OCI-LY1 (cell line): ENCODE measurements around the gene EIF2S2.

Source experiments
- EZH2 ChIP-seq: fragments of 200-600 bp; sonication (generic), shearing (Covaris generic); IDR thresholded peaks from 2 replicates; pipeline ENCODE4 v1.8.0; 2017; ENCODE audit warnings: borderline replicate concordance, mixed run types, mild to moderate bottlenecking, antibody characterized with exemption, low read length, moderate library complexity, mixed read lengths
- TF ChIP-seq, protein P1 (sequence below): fragments of 200-600 bp; sonication (generic), shearing (Covaris generic); IDR thresholded peaks from 2 replicates; pipeline ENCODE4 v1.5.1; 2017; ENCODE audit warnings: mild to moderate bottlenecking, antibody characterized with exemption, low read length, moderate library complexity, mixed read lengths

DNA sequence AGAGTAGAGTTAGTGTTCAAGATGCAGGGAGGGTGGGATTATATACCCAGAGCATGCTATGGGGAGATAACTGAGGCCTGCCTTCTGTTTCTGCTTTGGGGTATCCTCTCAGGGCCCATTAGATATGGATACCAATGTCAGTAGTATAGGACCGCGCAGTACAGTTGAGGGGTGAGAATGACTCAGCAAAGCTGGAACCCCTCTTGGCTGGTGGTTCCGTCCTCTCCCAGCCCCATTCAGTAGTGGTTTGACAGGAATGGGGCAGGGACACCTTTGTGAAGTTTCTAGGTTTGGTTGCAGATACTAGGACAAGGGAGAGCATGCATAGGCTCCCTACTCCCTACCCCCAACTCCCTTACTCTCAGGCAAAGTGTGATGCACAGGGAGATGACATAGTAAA is 47.8 kb downstream of the EIF2S2 start:
- TF ChIP-seq, protein P1, sequence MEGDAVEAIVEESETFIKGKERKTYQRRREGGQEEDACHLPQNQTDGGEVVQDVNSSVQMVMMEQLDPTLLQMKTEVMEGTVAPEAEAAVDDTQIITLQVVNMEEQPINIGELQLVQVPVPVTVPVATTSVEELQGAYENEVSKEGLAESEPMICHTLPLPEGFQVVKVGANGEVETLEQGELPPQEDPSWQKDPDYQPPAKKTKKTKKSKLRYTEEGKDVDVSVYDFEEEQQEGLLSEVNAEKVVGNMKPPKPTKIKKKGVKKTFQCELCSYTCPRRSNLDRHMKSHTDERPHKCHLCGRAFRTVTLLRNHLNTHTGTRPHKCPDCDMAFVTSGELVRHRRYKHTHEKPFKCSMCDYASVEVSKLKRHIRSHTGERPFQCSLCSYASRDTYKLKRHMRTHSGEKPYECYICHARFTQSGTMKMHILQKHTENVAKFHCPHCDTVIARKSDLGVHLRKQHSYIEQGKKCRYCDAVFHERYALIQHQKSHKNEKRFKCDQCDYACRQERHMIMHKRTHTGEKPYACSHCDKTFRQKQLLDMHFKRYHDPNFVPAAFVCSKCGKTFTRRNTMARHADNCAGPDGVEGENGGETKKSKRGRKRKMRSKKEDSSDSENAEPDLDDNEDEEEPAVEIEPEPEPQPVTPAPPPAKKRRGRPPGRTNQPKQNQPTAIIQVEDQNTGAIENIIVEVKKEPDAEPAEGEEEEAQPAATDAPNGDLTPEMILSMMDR: no peak
- no peak for TF ChIP-seq EZH2
